GM19099 (cell line): ENCODE measurements around the gene DDIAS.

Experiments
- POLR2A ChIP-seq: IDR thresholded peaks from 3 replicates; pipeline ENCODE4 v1.6.1; 2011; ENCODE audit warnings: low read depth; ENCODE audit not compliant: insufficient read length; ENCODE audit errors: extremely low read depth

The DDIAS gene

GRCh38 chr11:82980292-82980691 is 78.8 kb downstream of the DDIAS start:
- no peak for TF ChIP-seq POLR2A

DNA sequence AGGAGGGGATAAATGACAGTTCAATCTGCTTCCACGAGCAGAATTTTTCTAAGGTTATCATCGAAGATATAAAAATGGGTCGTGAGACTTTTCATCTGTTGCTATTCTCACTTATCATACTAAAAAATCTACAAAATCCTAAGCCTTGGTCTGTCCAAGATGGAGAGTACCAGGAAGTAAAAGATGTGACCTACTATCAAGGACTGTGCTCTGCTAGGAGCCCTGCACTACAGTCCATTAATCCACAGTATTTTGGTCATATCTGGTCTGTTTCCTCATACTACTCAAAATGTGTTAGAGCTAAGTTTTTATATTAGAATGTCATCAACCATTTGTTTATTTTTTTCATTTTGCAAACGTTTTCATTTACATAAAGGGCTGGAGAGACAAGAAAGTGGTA is 79.4 kb downstream of the DDIAS start:
- no peak for TF ChIP-seq POLR2A

DNA sequence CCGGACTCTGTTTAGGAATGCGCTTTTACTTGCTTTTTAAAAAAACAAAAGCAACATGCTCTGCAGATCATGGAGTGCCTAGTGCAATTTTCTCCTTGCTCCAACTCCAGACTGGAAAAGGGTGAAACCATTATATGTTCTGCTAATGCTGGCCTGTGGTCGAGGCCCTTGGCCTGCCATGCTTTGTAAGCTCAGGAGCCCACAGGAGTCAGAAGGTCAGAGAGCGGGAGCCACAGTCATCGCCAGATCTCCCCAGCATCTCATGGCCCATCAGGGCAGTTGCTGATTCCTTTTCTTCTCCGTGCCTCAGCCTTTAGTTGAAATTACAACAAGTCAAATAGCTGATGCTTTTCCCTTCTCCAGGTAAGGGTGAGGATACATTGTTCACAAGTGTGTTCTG is 80.3 kb downstream of the DDIAS start:
- TF ChIP-seq POLR2A, result no peak
